A549 (cell line): Measurements from ENCODE around the gene ZNF385A. TPM values are rescaled to one million over a fixed set of nuclear protein-coding genes. Genes with fewer than 3 reads are reported as not detected.
A peak's percentile ranks its signal among the peaks of the same experiment; 100 is the strongest.

ENCODE experiments used
- ATAC-seq, 2 experiments: fragments of 200-7000 bp in 1 of 2; fragments of >200 bp in 1 of 2; cut with Nextera tagmentation in 1 of 2; cut with Tn5 transposase in 1 of 2; 3 replicates each; pipeline versions ENCODE4 v1.8.0 to v1.9.1; 2018 to 2020; ENCODE audit warnings: mild to moderate bottlenecking in 1 of 2, moderate library complexity in 1 of 2
- CTCF ChIA-PET: fragments of 300-600 bp; sonication (Branson Sonifier 250); formaldehyde crosslinking; extraction: SDS; loops from one replicate; lab custom pipeline; 2021; ENCODE audit warnings: antibody characterized with exemption, inconsistent platforms; lab: Yijun Ruan, JAX
- POLR2A ChIA-PET: fragments of 350-600 bp; formaldehyde crosslinking; extraction: SDS; loops from one replicate; lab custom pipeline; 2021; ENCODE audit warnings: antibody characterized with exemption, inconsistent platforms; lab: Yijun Ruan, JAX
- DNase-seq, 2 experiments: peaks; one replicate each; pipeline versions ENCODE4 v3.0.0 to v3.0.0-alpha.2; 2011 to 2016; ENCODE audit warnings: low read depth in 1 of 2, low spot score in 1 of 2
- FAIRE-seq: peaks from 2 replicates; lab custom pipeline; 2011; peaks lifted over from hg19 to GRCh38; lab: Jason Lieb, UNC
- H3K27ac ChIP-seq, 2 experiments: fragments of >200 bp; sonication (Bioruptor Twin); formaldehyde crosslinking; 3 replicates each; pipeline ENCODE4 v1.5.1; 2016 to 2017
- H3K4me1 ChIP-seq: fragments of >200 bp; sonication (Bioruptor Twin); formaldehyde crosslinking; 3 replicates; pipeline ENCODE4 v1.6.1; 2016
- H3K4me2 ChIP-seq: fragments of >200 bp; sonication (Bioruptor Twin); formaldehyde crosslinking; 3 replicates; pipeline ENCODE4 v1.6.1; 2016
- H3K4me3 ChIP-seq: fragments of >200 bp; sonication (Bioruptor Twin); formaldehyde crosslinking; 3 replicates; pipeline ENCODE4 v1.5.1; 2016
- H3K9me3 ChIP-seq: fragments of >200 bp; sonication (Bioruptor Twin); formaldehyde crosslinking; 3 replicates; pipeline ENCODE4 v1.6.1; 2016
- BHLHE40 ChIP-seq: IDR thresholded peaks from 2 replicates; pipeline ENCODE4 v1.6.1; 2012; ENCODE audit warnings: low read depth, low read length, inconsistent platforms
- CBX2 ChIP-seq: fragments of 200-600 bp; sonication (generic); IDR thresholded peaks from 2 replicates; pipeline ENCODE4 v1.6.1; 2016; ENCODE audit warnings: low read depth, mild to moderate bottlenecking, borderline replicate concordance
- CBX8 ChIP-seq: fragments of 200-600 bp; sonication (generic); IDR thresholded peaks from 2 replicates; pipeline ENCODE4 v1.6.1; 2016
- CEBPB ChIP-seq, 2 experiments: fragments of >200 bp in 1 of 2; sonication (Bioruptor Twin) in 1 of 2; formaldehyde crosslinking in 1 of 2; IDR thresholded peaks; 2 replicates each; pipeline ENCODE4 v1.6.1; 2012 to 2016
- CTCF ChIP-seq: fragments of >200 bp; sonication (Bioruptor Twin); formaldehyde crosslinking; IDR thresholded peaks from 3 replicates; pipeline ENCODE4 v1.5.1; 2016
- EHF ChIP-seq: fragments of 250-450 bp; sonication (Bioruptor Pico); IDR thresholded peaks from 2 replicates; pipeline ENCODE4 v1.5.0; 2020; ENCODE audit warnings: mild to moderate bottlenecking
- ESRRA ChIP-seq: fragments of 150-350 bp; IDR thresholded peaks from 2 replicates; pipeline ENCODE4 v1.6.1; 2014; ENCODE audit warnings: mild to moderate bottlenecking, low read length, borderline replicate concordance
- HDAC2 ChIP-seq: fragments of 200-600 bp; sonication (generic); IDR thresholded peaks from 2 replicates; pipeline ENCODE4 v1.6.1; 2016
- HEYL ChIP-seq: fragments of 250-450 bp; sonication (Bioruptor Pico); IDR thresholded peaks from 2 replicates; pipeline ENCODE4 v1.8.0; 2021; ENCODE audit warnings: mild to moderate bottlenecking, moderate library complexity
- HOXB5 ChIP-seq: fragments of 250-450 bp; sonication (Bioruptor Pico); IDR thresholded peaks from 2 replicates; pipeline ENCODE4 v1.5.0; 2020; ENCODE audit warnings: mild to moderate bottlenecking, moderate library complexity
- KDM1A ChIP-seq: fragments of 200-600 bp; sonication (generic); IDR thresholded peaks from 2 replicates; pipeline ENCODE4 v1.6.1; 2016; ENCODE audit warnings: low read depth, mild to moderate bottlenecking
- MYC ChIP-seq: IDR thresholded peaks from 2 replicates; pipeline ENCODE4 v1.6.1; 2012; ENCODE audit warnings: mild to moderate bottlenecking, inconsistent platforms, low read length, improper control_type of control experiment, borderline replicate concordance
- NFE2L2 ChIP-seq: fragments of 150-350 bp; conservative IDR thresholded peaks from 2 replicates; pipeline ENCODE4 v1.6.1; 2014; ENCODE audit warnings: low read length
- NPAS2 ChIP-seq: fragments of 250-450 bp; sonication (Bioruptor Pico); IDR thresholded peaks from 2 replicates; pipeline ENCODE4 v1.8.0; 2022; ENCODE audit warnings: mild to moderate bottlenecking, moderate library complexity, borderline replicate concordance
- PHF8 ChIP-seq: fragments of 200-600 bp; sonication (generic); IDR thresholded peaks from 2 replicates; pipeline ENCODE4 v1.6.1; 2016; ENCODE audit warnings: low read depth, mild to moderate bottlenecking, antibody characterized with exemption, moderate library complexity, borderline replicate concordance
- POLR2A ChIP-seq: IDR thresholded peaks from 2 replicates; pipeline ENCODE4 v1.6.1; 2012; ENCODE audit warnings: mild to moderate bottlenecking, low read length
- RAD21 ChIP-seq, 2 experiments: fragments of >200 bp in 1 of 2; sonication (Bioruptor Twin) in 1 of 2; formaldehyde crosslinking in 1 of 2; IDR thresholded peaks in 1 of 2; conservative IDR thresholded peaks in 1 of 2; 2 replicates in 1 of 2; 3 replicates in 1 of 2; pipeline ENCODE4 v1.6.1; 2012 to 2018; ENCODE audit warnings: inconsistent platforms in 1 of 2
- RNF2 ChIP-seq: fragments of 200-600 bp; sonication (generic); IDR thresholded peaks from 2 replicates; pipeline ENCODE4 v1.6.1; 2016; ENCODE audit warnings: low read depth, mild to moderate bottlenecking, antibody characterized with exemption, moderate library complexity, borderline replicate concordance
- SMC3 ChIP-seq: fragments of >200 bp; sonication (Bioruptor Twin); formaldehyde crosslinking; IDR thresholded peaks from 3 replicates; pipeline ENCODE4 v1.6.1; 2018; ENCODE audit warnings: inconsistent platforms
- TFCP2L1 ChIP-seq: fragments of 250-450 bp; sonication (Bioruptor Pico); IDR thresholded peaks from 2 replicates; pipeline ENCODE4 v1.5.0; 2021; ENCODE audit warnings: mild to moderate bottlenecking
- ZC3H11A ChIP-seq: fragments of 450-650 bp; IDR thresholded peaks from 2 replicates; pipeline ENCODE4 v1.6.1; 2014; ENCODE audit warnings: antibody characterized with exemption, mild to moderate bottlenecking
- ZNF302 ChIP-seq: fragments of 250-450 bp; sonication (Bioruptor Pico); IDR thresholded peaks from 2 replicates; pipeline ENCODE4 v1.9.0; 2021; ENCODE audit warnings: inconsistent platforms, mild to moderate bottlenecking, moderate library complexity
- WGBS: methylation state at CpG from one replicate; pipeline ENCODE4 v1.1.6; 2017; ENCODE audit errors: missing lambda C conversion rate; 5-methylcytosine and 5-hydroxymethylcytosine counted together
- polyA plus RNA-seq, 4 experiments: library from polyadenylated mRNA; depleted of rRNA in 3 of 4; stranded (reverse); fragments of >200 nt; fragmentation: RNase III in 1 of 4; extraction: RNeasy Plus Mini Kit Qiagen cat#74134 plus additional on column Dnase treatment in 1 of 4; gene quantifications; 2 replicates in 3 of 4; 3 replicates in 1 of 4; pipeline ENCODE4 v1.2.3, GENCODE V29; 2011 to 2017
- TF ChIP-seq, protein P1 (sequence below): fragments of 250-450 bp; sonication (Bioruptor Pico); IDR thresholded peaks from 2 replicates; pipeline ENCODE4 v1.5.0; 2021; ENCODE audit warnings: mild to moderate bottlenecking, moderate library complexity, borderline replicate concordance
- TF ChIP-seq, protein P2 (sequence below): fragments of 250-450 bp; sonication (Bioruptor Pico); IDR thresholded peaks from 2 replicates; pipeline ENCODE4 v1.5.0; 2020; ENCODE audit warnings: low read depth, mild to moderate bottlenecking, moderate library complexity

Gene ZNF385A
- polyA plus RNA-seq, 2 of the 4 experiments (the other 2 are of a cell fraction): 1.8 to 14.9 TPM

GRCh38 chr12:54428050-54429013 lies 43.8 kb upstream of the ZNF385A start:
- WGBS: 73% methylated on average over 12 of the region's 13 CpGs
- FAIRE-seq (no peak), DNase-seq (no peak), ATAC-seq (peak in 1 of 2 experiments; percentile 14; a peak in 2 of 6 replicates)
- H3K4me1 ChIP-seq: peaks cover 32% of the 10 kb centered on the region
- peak overlapping the region in 1 of 2 experiments; percentile 30; a peak in 3 of 6 replicates for H3K27ac ChIP-seq
- H3K4me3 ChIP-seq: no peak overlapping the region
- ChIA-PET POLR2A (no interaction called here), CTCF (interaction anchor here (0.7 to 47.9 kb wide), 10 partner anchors 11 to 67 kb away, joined by 3 to 1279 read pairs (median 8); partner anchors contain the start of gene ITGA5)
- H3K9me3 ChIP-seq: no peaks in the 10 kb centered on the region
- no peak overlapping the region; the same call in 2 of the 3 replicates for H3K4me2 ChIP-seq
- no peak for TF ChIP-seq HDAC2
- TF ChIP-seq KDM1A: no peak
- TF ChIP-seq BHLHE40: no peak
- no peak for TF ChIP-seq EHF (CRISPR knock-in tag)
- no peak for TF ChIP-seq SMC3
- no peak for TF ChIP-seq HOXB5
- no peak for TF ChIP-seq POLR2A

DNA sequence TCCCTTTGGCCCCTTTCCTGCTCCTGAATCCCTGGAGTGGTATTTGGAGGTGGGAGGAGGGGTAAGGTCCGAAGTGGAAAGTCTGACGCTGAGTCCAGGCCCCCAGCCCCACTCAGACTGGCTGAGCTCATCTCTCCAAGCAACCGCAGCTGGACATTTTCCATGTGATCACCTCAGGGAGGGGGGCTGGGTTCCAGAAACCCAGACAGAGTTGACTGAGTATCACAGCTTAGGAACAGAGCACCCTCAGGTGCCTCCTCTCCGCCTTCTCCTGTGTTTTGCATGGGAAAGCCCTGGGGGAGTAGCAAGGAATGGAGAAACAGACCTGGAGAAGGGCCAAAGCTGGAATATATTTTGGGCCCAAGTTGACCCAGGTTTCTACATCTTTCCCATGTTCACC lies 42.6 kb upstream of the ZNF385A start:
- FAIRE-seq: no peak
- POLR2A ChIA-PET: no interaction called here
- no peak overlapping the region for H3K4me2 ChIP-seq

More for the DNA sequence above, 42.6 kb upstream of the ZNF385A start:
- Histone ChIP-seq H3K27ac (no peak overlapping the region), H3K9me3 (no peaks in the 10 kb centered on the region), H3K4me1 (peaks cover 37% of the 10 kb centered on the region), H3K4me3 (no peak overlapping the region)
- 68% methylated on average over 4 of the region's 4 CpGs for WGBS
- DNase-seq (no peak), ATAC-seq (no peak)
- no peak for TF ChIP-seq CBX8
- TF ChIP-seq RAD21 (conservative IDR thresholded peaks at IDR 0.05 in 1 of 2, IDR thresholded peaks at IDR 0.05 in 1 of 2): no peak
- TF ChIP-seq, protein P1, sequence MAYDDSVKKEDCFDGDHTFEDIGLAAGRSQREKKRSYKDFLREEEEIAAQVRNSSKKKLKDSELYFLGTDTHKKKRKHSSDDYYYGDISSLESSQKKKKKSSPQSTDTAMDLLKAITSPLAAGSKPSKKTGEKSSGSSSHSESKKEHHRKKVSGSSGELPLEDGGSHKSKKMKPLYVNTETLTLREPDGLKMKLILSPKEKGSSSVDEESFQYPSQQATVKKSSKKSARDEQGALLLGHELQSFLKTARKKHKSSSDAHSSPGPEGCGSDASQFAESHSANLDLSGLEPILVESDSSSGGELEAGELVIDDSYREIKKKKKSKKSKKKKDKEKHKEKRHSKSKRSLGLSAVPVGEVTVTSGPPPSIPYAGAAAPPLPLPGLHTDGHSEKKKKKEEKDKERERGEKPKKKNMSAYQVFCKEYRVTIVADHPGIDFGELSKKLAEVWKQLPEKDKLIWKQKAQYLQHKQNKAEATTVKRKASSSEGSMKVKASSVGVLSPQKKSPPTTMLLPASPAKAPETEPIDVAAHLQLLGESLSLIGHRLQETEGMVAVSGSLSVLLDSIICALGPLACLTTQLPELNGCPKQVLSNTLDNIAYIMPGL (CRISPR knock-in tag): no peak
- no peak for TF ChIP-seq NPAS2 (CRISPR knock-in tag)
- no peak for TF ChIP-seq CTCF
- no peak for TF ChIP-seq NFE2L2
- TF ChIP-seq HEYL: no peak
- no peak for TF ChIP-seq PHF8
- TF ChIP-seq, protein P2, sequence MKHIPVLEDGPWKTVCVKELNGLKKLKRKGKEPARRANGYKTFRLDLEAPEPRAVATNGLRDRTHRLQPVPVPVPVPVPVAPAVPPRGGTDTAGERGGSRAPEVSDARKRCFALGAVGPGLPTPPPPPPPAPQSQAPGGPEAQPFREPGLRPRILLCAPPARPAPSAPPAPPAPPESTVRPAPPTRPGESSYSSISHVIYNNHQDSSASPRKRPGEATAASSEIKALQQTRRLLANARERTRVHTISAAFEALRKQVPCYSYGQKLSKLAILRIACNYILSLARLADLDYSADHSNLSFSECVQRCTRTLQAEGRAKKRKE: no peak
- no peak for TF ChIP-seq CEBPB (IDR thresholded peaks at IDR 0.05)
- TF ChIP-seq ZNF302 (CRISPR knock-in tag): no peak
- TF ChIP-seq ESRRA: no peak
- no peak for TF ChIP-seq KDM1A
- no peak for TF ChIP-seq MYC
- no peak for TF ChIP-seq RNF2
- TF ChIP-seq BHLHE40: no peak
- no peak for TF ChIP-seq CBX2
- TF ChIP-seq TFCP2L1 (CRISPR knock-in tag): no peak
- TF ChIP-seq ZC3H11A: no peak
- no peak for TF ChIP-seq POLR2A
- CTCF ChIA-PET: interaction anchor here (1.2 to 47.9 kb wide), 4 partner anchors 12 to 35 kb away, joined by 4 to 1279 read pairs (median 52); no protein-coding TSS in a partner anchor
